ENCODE results near the gene CTSD. TPM values are rescaled to one million over a fixed set of nuclear protein-coding genes. Genes with fewer than 3 reads are reported as not detected.

Gene CTSD
- total and polyA plus RNA-seq, 2 of the 8 experiments (the other 6 are each of a cell fraction or from before 2014, with no cell fraction given), result 169 to 173 TPM

DNA sequence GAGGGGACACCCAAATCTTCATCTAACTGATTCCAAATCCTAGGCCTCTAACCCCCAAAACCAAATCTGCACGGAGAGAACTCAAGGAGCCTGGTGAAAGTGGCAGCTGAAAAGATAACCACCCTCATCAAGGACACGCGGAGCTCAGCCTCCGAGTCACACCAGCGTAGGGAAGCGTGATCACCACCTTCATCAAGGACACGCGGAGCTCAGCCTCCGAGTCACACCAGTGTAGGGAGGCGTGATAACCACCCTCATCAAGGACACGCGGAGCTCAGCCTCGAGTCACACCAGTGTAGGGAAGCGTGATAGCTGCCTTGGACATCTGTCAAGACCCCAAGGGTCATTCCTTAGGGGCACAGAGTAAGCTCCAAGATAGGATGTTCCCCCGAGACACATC is 41.8 kb upstream of the CTSD start:
- H3K56ac ChIP-seq (replicated peaks; ENCODE audit: insufficient read length, low read depth, low read length), result no peak overlapping the region
- H3K4me2 ChIP-seq (ENCODE audit: insufficient read depth in 1 of 2, low read depth in 2 of 2, low read length in 2 of 2), result no peak overlapping the region
- peak overlapping the region; percentile 42; the same call in 1 of the 2 replicates for H2BK12ac ChIP-seq (ENCODE audit: low read depth, low read length)
- H4K8ac ChIP-seq (ENCODE audit: extremely low read depth, insufficient read depth, low read length), result no peak overlapping the region
- TF ChIP-seq RBBP5 (IDR thresholded peaks at IDR 0.05; ENCODE audit: borderline replicate concordance, low read depth, low read length) (no peak), CBX5 (IDR thresholded peaks at IDR 0.05; ENCODE audit: low read depth, low read length) (no peak), MAFK (IDR thresholded peaks at IDR 0.05; ENCODE audit: low read depth, low read length) (no peak), SIRT6 (IDR thresholded peaks at IDR 0.05; ENCODE audit: low read length) (no peak), SP2 (IDR thresholded peaks at IDR 0.05; ENCODE audit: low read length) (no peak), SRF (IDR thresholded peaks at IDR 0.05; ENCODE audit: low read depth, low read length) (no peak), CHD2 (IDR thresholded peaks at IDR 0.05; ENCODE audit: low read length) (no peak), SP1 (IDR thresholded peaks at IDR 0.05; ENCODE audit: low read depth, low read length) (no peak), RNF2 (IDR thresholded peaks at IDR 0.05; ENCODE audit: borderline replicate concordance, low read depth, low read length, missing control alignments, poor library complexity, severe bottlenecking) (no peak)
- TF ChIP-seq, protein P1, sequence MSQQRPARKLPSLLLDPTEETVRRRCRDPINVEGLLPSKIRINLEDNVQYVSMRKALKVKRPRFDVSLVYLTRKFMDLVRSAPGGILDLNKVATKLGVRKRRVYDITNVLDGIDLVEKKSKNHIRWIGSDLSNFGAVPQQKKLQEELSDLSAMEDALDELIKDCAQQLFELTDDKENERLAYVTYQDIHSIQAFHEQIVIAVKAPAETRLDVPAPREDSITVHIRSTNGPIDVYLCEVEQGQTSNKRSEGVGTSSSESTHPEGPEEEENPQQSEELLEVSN (IDR thresholded peaks at IDR 0.05), result no peak
- no peak overlapping the region for H3K4me3 ChIP-seq (ENCODE audit: extremely low read depth in 1 of 4, insufficient read depth in 2 of 4, low read depth in 3 of 4, low read length in 4 of 4)
- H3K36me3 ChIP-seq (ENCODE audit: control insufficient read depth in 2 of 4, insufficient read depth in 4 of 4, low read length in 3 of 4), result no peaks in the 10 kb centered on the region
- H2BK15ac ChIP-seq (ENCODE audit: low read length), result no peak overlapping the region
- H4K91ac ChIP-seq (replicated peaks; ENCODE audit: insufficient read length, low read length), result no peak overlapping the region
- no peak overlapping the region for H3K23ac ChIP-seq (ENCODE audit: insufficient read length)
- 90% methylated on average over 15 of the region's 15 CpGs; no CpG with 5 or more reads in 1 of the 2 experiments for WGBS, 2 experiments (ENCODE audit: extremely low coverage in 1 of 2, insufficient coverage in 1 of 2, insufficient read length in 1 of 2, insufficient replicate concordance in 2 of 2, low coverage in 1 of 2, low lambda C conversion rate in 2 of 2, missing lambda C conversion rate in 1 of 2)
- no peaks in the 10 kb centered on the region for H3K79me2 ChIP-seq (ENCODE audit: control insufficient read depth in 1 of 2, insufficient read depth in 2 of 2, low read length in 2 of 2)
- DNase-seq (ENCODE audit: low read depth in 1 of 2, low spot score in 2 of 2) (no peak), FAIRE-seq (no peak)
- peaks cover 0 to 2% (median 1%) of the 10 kb centered on the region in 4 experiments; a peak in 3 of 7 replicates for H3K27me3 ChIP-seq (replicated peaks in 1 of 4; ENCODE audit: control insufficient read depth in 3 of 4, extremely low read depth in 1 of 4, insufficient read depth in 3 of 4, low read length in 3 of 4)
- no peak overlapping the region for H3K14ac ChIP-seq (ENCODE audit: insufficient read length)
- no peak overlapping the region for H2BK5ac ChIP-seq (ENCODE audit: low read depth, low read length)
- H3K23me2 ChIP-seq (ENCODE audit: low read depth, low read length), result no peaks in the 10 kb centered on the region
- H2BK120ac ChIP-seq (replicated peaks; ENCODE audit: low read depth, low read length), result no peak overlapping the region
- CTCF ChIA-PET (ENCODE audit: partially characterized antibody), result interaction anchor here (0.8 to 6.8 kb wide), 11 partner anchors 7 to 351 kb away, joined by 3 to 38 read pairs (median 11); no protein-coding TSS in a partner anchor
- H4K20me1 ChIP-seq (replicated peaks in 1 of 2; ENCODE audit: control insufficient read depth in 1 of 2, insufficient read depth in 2 of 2, low read length in 2 of 2), result no peaks in the 10 kb centered on the region
- peaks cover 0 to 3% of the 10 kb centered on the region in 2 experiments; a peak in 2 of 4 replicates for H3K9me3 ChIP-seq (ENCODE audit: insufficient read depth in 2 of 2, low read depth in 1 of 2, low read length in 1 of 2)
- H2BK20ac ChIP-seq (ENCODE audit: low read length), result no peak overlapping the region
- no peak overlapping the region for H2AK5ac ChIP-seq (ENCODE audit: low read depth, low read length)
- no peak overlapping the region for H3K9ac ChIP-seq (replicated peaks in 1 of 4; ENCODE audit: extremely low read depth in 1 of 4, low read depth in 3 of 4, low read length in 3 of 4)
- no peak overlapping the region for H2AFZ ChIP-seq (ENCODE audit: low read length)
- POLR2A ChIA-PET (ENCODE audit: partially characterized antibody), result no interaction called here
- H3K4ac ChIP-seq (replicated peaks; ENCODE audit: insufficient read length, low read depth, low read length), result no peak overlapping the region
- no peak overlapping the region for H3K27ac ChIP-seq (ENCODE audit: low read depth, low read length)
- no peak overlapping the region for H4K5ac ChIP-seq (ENCODE audit: insufficient read length, low read depth, low read length)
- H3K18ac ChIP-seq (ENCODE audit: extremely low read depth, low read length), result no peak overlapping the region
- H3K4me1 ChIP-seq (replicated peaks in 1 of 4; ENCODE audit: control insufficient read depth in 3 of 4, insufficient read depth in 4 of 4, low read length in 3 of 4), result 0 out of 7 replicates have a peak, but pooled peaks cover 0 to 3% (median 0%) of the 10 kb centered on the region in 4 experiments
- H3K79me1 ChIP-seq (ENCODE audit: low read depth, low read length), result no peaks in the 10 kb centered on the region
